ENCODE measurements around the gene CEP290. TPM values are rescaled to one million over a fixed set of nuclear protein-coding genes. Genes with fewer than 3 reads are reported as not detected.

CEP290 gene
- total RNA-seq, 1 experiment from 2014 or later, result 12.8 TPM

DNA sequence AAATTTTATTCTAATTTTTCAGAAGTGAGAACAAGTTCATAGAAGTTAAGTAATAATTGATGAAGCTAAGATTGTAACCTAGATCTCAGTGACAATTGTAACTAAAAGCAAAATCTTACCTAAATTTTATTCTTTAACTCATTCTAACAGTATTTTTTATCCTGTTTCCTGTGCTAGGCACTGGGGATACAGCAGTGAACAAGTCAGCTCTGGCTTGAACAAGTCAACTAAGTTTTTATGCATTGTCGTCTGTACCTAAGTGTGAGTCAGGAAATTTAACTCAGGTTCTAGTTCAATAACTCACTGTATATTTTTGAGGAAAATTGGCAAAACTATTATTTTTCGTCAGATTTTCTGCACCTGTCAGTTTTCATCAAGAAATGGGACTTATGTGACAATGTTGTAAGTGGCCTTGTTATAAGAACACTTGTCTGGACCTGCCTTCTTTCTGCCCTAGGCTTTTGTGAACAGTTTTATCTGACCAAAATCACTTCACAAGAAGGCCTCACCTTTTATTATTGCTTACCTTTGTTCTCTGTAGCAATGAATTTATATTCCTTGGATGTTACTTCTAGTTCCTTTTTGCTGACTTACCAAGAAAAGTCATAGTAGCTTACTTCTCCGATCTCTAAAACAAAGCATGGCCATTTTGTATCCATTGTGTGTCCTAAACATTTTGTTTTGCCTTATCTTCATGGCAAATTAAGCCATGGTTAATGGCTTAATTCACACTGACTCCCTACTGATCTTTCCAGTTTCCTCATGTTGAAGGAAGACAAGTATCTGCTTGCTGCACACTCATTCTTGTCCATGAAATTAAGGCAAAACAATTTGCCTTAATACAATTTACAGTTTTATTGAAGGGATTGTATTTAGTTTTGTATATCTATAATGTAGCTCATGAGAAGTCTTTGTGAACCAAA is 2.9 kb upstream of the CEP290 start:
- Mint-ChIP-seq H3K27ac (peak overlapping the region; percentile 74 to 84 (median 84); a peak in 6 of 7 replicates), H3K4me1 (peaks cover 36 to 37% of the 10 kb centered on the region in 2 experiments), H3K9me3 (no peaks in the 10 kb centered on the region), H3K36me3 (ENCODE audit: insufficient read depth in 1 of 3, low read depth in 3 of 3) (no peaks in the 10 kb centered on the region), H3K4me3 (peak overlapping the region; percentile 88 to 97; a peak in 2 of 5 replicates), H3K27me3 (ENCODE audit: low read depth) (no peaks in the 10 kb centered on the region)
- no peak overlapping the region for H3K9ac ChIP-seq (ENCODE audit: extremely low read depth, insufficient read length, low read length)
- H3K4ac ChIP-seq (ENCODE audit: low read depth, low read length), result no peak overlapping the region
- H3K79me2 ChIP-seq (ENCODE audit: insufficient read depth, low read length), result peaks cover 5% of the 10 kb centered on the region; the same call in 1 of the 2 replicates
- no peaks in the 10 kb centered on the region for H3K79me1 ChIP-seq (ENCODE audit: insufficient read depth, low read depth, low read length, poor library complexity, severe bottlenecking)
- H2BK120ac ChIP-seq (ENCODE audit: low read depth, low read length, poor library complexity, severe bottlenecking), result no peak overlapping the region
- H2BK5ac ChIP-seq (ENCODE audit: insufficient read length, low read length), result no peak overlapping the region
- no peak overlapping the region for H3K14ac ChIP-seq (ENCODE audit: insufficient read depth, low read length)
- no peak overlapping the region for H2AFZ ChIP-seq (ENCODE audit: low read length)
- no peaks in the 10 kb centered on the region for H3K23me2 ChIP-seq (ENCODE audit: insufficient read length, low read depth, low read length, poor library complexity, severe bottlenecking)
- TF ChIP-seq, protein P1, sequence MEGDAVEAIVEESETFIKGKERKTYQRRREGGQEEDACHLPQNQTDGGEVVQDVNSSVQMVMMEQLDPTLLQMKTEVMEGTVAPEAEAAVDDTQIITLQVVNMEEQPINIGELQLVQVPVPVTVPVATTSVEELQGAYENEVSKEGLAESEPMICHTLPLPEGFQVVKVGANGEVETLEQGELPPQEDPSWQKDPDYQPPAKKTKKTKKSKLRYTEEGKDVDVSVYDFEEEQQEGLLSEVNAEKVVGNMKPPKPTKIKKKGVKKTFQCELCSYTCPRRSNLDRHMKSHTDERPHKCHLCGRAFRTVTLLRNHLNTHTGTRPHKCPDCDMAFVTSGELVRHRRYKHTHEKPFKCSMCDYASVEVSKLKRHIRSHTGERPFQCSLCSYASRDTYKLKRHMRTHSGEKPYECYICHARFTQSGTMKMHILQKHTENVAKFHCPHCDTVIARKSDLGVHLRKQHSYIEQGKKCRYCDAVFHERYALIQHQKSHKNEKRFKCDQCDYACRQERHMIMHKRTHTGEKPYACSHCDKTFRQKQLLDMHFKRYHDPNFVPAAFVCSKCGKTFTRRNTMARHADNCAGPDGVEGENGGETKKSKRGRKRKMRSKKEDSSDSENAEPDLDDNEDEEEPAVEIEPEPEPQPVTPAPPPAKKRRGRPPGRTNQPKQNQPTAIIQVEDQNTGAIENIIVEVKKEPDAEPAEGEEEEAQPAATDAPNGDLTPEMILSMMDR (conservative IDR thresholded peaks at IDR 0.05), result no peak
- no peak overlapping the region for H2BK12ac ChIP-seq (ENCODE audit: insufficient read length, low read depth, low read length)
- no peak overlapping the region for H2BK15ac ChIP-seq (ENCODE audit: low read depth, low read length)
- no peak overlapping the region for H4K8ac ChIP-seq (replicated peaks; ENCODE audit: insufficient read length, low read depth, low read length)
- H3K4me1 ChIP-seq (ENCODE audit: insufficient read depth, low read length), result peaks cover 5% of the 10 kb centered on the region; the same call in 1 of the 2 replicates
- no peak overlapping the region for H3K27ac ChIP-seq (ENCODE audit: insufficient read length, low read depth, low read length)
- H2BK20ac ChIP-seq (ENCODE audit: low read depth, low read length, poor library complexity, severe bottlenecking), result no peak overlapping the region
- WGBS (ENCODE audit: extremely low coverage, insufficient read length, low lambda C conversion rate), result no CpG with 5 or more reads among the region's 3 CpGs
- peak overlapping the region; percentile 11 for H3K4me2 ChIP-seq (ENCODE audit: insufficient read depth, insufficient read length, low read length)
- H3T11ph ChIP-seq (ENCODE audit: low read length), result no peak overlapping the region
- no peak overlapping the region for H2AK5ac ChIP-seq (ENCODE audit: insufficient read length, low read length)
- DNase-seq, result no peak
- no peak overlapping the region for H4K91ac ChIP-seq (ENCODE audit: insufficient read length, low read depth, low read length)
- H3K23ac ChIP-seq (ENCODE audit: insufficient read length, low read depth, low read length), result no peak overlapping the region
- no peak overlapping the region for H4K5ac ChIP-seq (ENCODE audit: insufficient read length, low read depth, low read length)
- H4K20me1 ChIP-seq (ENCODE audit: control insufficient read depth, insufficient read depth, insufficient read length), result no peaks in the 10 kb centered on the region
- no peak overlapping the region for H3K56ac ChIP-seq (ENCODE audit: insufficient read length, low read depth, low read length)
- no peaks in the 10 kb centered on the region for H3K27me3 ChIP-seq (ENCODE audit: insufficient read depth, low read length)
- no peaks in the 10 kb centered on the region for H3K9me3 ChIP-seq (ENCODE audit: control insufficient read depth, low read depth, low read length)
- no peak overlapping the region for H3K18ac ChIP-seq (ENCODE audit: insufficient read length, low read depth, low read length)

Data from H9 (cell line).